K562 (cell line): ENCODE data around the gene CCDC9. TPM values are rescaled to one million over a fixed set of nuclear protein-coding genes. Genes with fewer than 3 reads are reported as not detected.

ENCODE experiments used
- CEBPG ChIP-seq, 3 experiments: fragments of 200-800 bp in 1 of 3; sonication (Bioruptor generic) in 1 of 3; sonication (generic) in 1 of 3; formaldehyde crosslinking in 1 of 3; IDR thresholded peaks in 2 of 3; conservative IDR thresholded peaks in 1 of 3; 2 replicates each; pipeline versions ENCODE4 v1.6.1 to v1.8.0; 2016 to 2022; ENCODE audit warnings: missing compliant biosample characterization in 2 of 3, missing genetic modification characterization in 2 of 3, mild to moderate bottlenecking in 1 of 3, missing genetic modification reagents in 1 of 3
- CHCHD3 ChIP-seq: fragments of 250-450 bp; sonication (Bioruptor Pico); IDR thresholded peaks from 2 replicates; pipeline ENCODE4 v2.1.2; 2022; ENCODE audit warnings: mild to moderate bottlenecking
- CHD1 ChIP-seq: fragments of 200-600 bp; sonication (generic); IDR thresholded peaks from one replicate; pipeline ENCODE4 v1.6.1; 2012; ENCODE audit warnings: mild to moderate bottlenecking, moderate library complexity, low read length, inconsistent platforms
- HOXB6 ChIP-seq: fragments of 250-450 bp; sonication (Bioruptor Pico); IDR thresholded peaks from 2 replicates; pipeline ENCODE4 v1.5.1; 2022; ENCODE audit warnings: mild to moderate bottlenecking, borderline replicate concordance
- KDM5B ChIP-seq: fragments of 200-600 bp; sonication (generic); IDR thresholded peaks from 2 replicates; pipeline ENCODE4 v1.6.1; 2012; ENCODE audit warnings: low read depth, mild to moderate bottlenecking, moderate library complexity, low read length, control low read depth, inconsistent platforms; ENCODE audit not compliant: insufficient replicate concordance
- MEF2D ChIP-seq: conservative IDR thresholded peaks from 2 replicates; pipeline ENCODE4 v1.6.1; 2016; ENCODE audit warnings: low read depth, missing genetic modification characterization, missing compliant biosample characterization
- MYC ChIP-seq, 2 experiments: fragments of 250-450 bp in 1 of 2; sonication (Bioruptor Pico) in 1 of 2; IDR thresholded peaks; 2 replicates each; pipeline versions ENCODE4 v1.5.1 to v1.6.1; 2012 to 2021; ENCODE audit warnings: low read depth in 2 of 2, borderline replicate concordance in 1 of 2, improper control_type of control experiment in 1 of 2, low read length in 1 of 2, mild to moderate bottlenecking in 1 of 2, moderate library complexity in 1 of 2
- NEUROD1 ChIP-seq: fragments of 150-350 bp; IDR thresholded peaks from 2 replicates; pipeline ENCODE4 v1.6.1; 2014; ENCODE audit warnings: borderline replicate concordance, low read length, low read depth; ENCODE audit not compliant: partially characterized antibody
- NFRKB ChIP-seq: fragments of 450-650 bp; IDR thresholded peaks from 2 replicates; pipeline ENCODE4 v1.6.1; 2016; ENCODE audit warnings: low read depth
- NR0B1 ChIP-seq: fragments of 450-650 bp; IDR thresholded peaks from one replicate; pipeline ENCODE4 v1.6.1; 2018; ENCODE audit warnings: mild to moderate bottlenecking, moderate library complexity; ENCODE audit not compliant: partially characterized antibody
- PCBP1 ChIP-seq: fragments of 200-400 bp; formaldehyde crosslinking; IDR thresholded peaks from 2 replicates; pipeline ENCODE4 v1.6.1; 2018; ENCODE audit warnings: mild to moderate bottlenecking, low read depth, low read length; ENCODE audit not compliant: poor library complexity, severe bottlenecking
- RBM39 ChIP-seq: fragments of 200-400 bp; formaldehyde crosslinking; optimal IDR thresholded peaks from 2 replicates; pipeline ENCODE3; 2018; ENCODE audit warnings: low read depth, low read length
- SAFB ChIP-seq: fragments of 200-400 bp; formaldehyde crosslinking; IDR thresholded peaks from 2 replicates; pipeline ENCODE4 v1.6.1; 2017; ENCODE audit warnings: low read depth, low read length, borderline replicate concordance
- XRCC4 ChIP-seq: IDR thresholded peaks from one replicate; pipeline ENCODE4 v1.6.1; 2011; ENCODE audit not compliant: insufficient read depth, insufficient read length; ENCODE audit errors: extremely low read depth
- ZBTB17 ChIP-seq: fragments of 450-650 bp; formaldehyde crosslinking; IDR thresholded peaks from 2 replicates; pipeline ENCODE4 v1.4.0; 2020; ENCODE audit warnings: mild to moderate bottlenecking
- ZFX ChIP-seq: sonication (generic); formaldehyde crosslinking; IDR thresholded peaks from 2 replicates; pipeline ENCODE4 v1.8.0; 2022; ENCODE audit warnings: mild to moderate bottlenecking, missing genetic modification reagents, moderate library complexity
- ZNF184 ChIP-seq: sonication (generic); formaldehyde crosslinking; IDR thresholded peaks from 2 replicates; pipeline ENCODE4 v1.5.0; 2020; ENCODE audit warnings: missing genetic modification reagents
- ZNF3 ChIP-seq: fragments of 250-450 bp; sonication (Bioruptor Pico); IDR thresholded peaks from 2 replicates; pipeline ENCODE4 v1.5.0; 2021; ENCODE audit warnings: mild to moderate bottlenecking, moderate library complexity
- ZNF561 ChIP-seq: fragments of 450-650 bp; formaldehyde crosslinking; conservative IDR thresholded peaks from 2 replicates; pipeline ENCODE4 v1.4.0; 2020; ENCODE audit warnings: mild to moderate bottlenecking, moderate library complexity
- ZNF77 ChIP-seq: fragments of 250-450 bp; sonication (Bioruptor Pico); IDR thresholded peaks from 2 replicates; pipeline ENCODE4 v1.5.0; 2020
- polyA plus RNA-seq, 8 experiments: library from polyadenylated mRNA; depleted of rRNA in 4 of 8; stranded (reverse) in 5 of 8; unstranded in 3 of 8; fragments of >200 nt; fragmentation: Nextera tagmentation in 2 of 8; fragmentation: Illumina TruSeq in 1 of 8; extraction: Ambion mirVana in 2 of 8; extraction: Trizol in 1 of 8; gene quantifications; 2 replicates each; pipeline versions ENCODE4 v1.2.1 to v1.2.3, GENCODE V29; 2011 to 2014; ENCODE audit warnings: inconsistent platforms in 1 of 8, missing spikeins in 1 of 8
- total RNA-seq, 7 experiments: library from RNA; depleted of rRNA in 6 of 7; stranded (reverse); fragments of >200 nt in 6 of 7; fragmentation: Illumina TruSeq in 2 of 7; extraction: Trizol in 2 of 7; gene quantifications; 2 replicates each; pipeline versions ENCODE4 v1.2.1 to v1.2.3, GENCODE V29; 2011 to 2021; ENCODE audit warnings: low replicate concordance in 1 of 7
- TF ChIP-seq, protein P1 (sequence below): fragments of 450-650 bp; formaldehyde crosslinking; conservative IDR thresholded peaks from 2 replicates; pipeline ENCODE4 v1.4.0; 2022; ENCODE audit warnings: mild to moderate bottlenecking, missing genetic modification characterization
- TF ChIP-seq, protein P2 (sequence below): fragments of 200-800 bp; sonication (Bioruptor generic); IDR thresholded peaks from 2 replicates; pipeline ENCODE4 v1.6.1; 2017; ENCODE audit warnings: missing genetic modification characterization, missing compliant biosample characterization

Gene CCDC9
- total and polyA plus RNA-seq, 9 of the 15 experiments (the other 6 are each of a cell fraction or from before 2014, with no cell fraction given): 0.23 to 38.6 (median 8.4) TPM

GRCh38 chr19:47226426-47227351 is 29.6 kb upstream of the CCDC9 start (continued):
- TF ChIP-seq, protein P1, sequence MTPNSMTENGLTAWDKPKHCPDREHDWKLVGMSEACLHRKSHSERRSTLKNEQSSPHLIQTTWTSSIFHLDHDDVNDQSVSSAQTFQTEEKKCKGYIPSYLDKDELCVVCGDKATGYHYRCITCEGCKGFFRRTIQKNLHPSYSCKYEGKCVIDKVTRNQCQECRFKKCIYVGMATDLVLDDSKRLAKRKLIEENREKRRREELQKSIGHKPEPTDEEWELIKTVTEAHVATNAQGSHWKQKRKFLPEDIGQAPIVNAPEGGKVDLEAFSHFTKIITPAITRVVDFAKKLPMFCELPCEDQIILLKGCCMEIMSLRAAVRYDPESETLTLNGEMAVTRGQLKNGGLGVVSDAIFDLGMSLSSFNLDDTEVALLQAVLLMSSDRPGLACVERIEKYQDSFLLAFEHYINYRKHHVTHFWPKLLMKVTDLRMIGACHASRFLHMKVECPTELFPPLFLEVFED: peak; percentile 66; the same call in 1 of the 2 replicates
- TF ChIP-seq CHCHD3 (CRISPR knock-in tag) (no peak), NR0B1 (no peak), ZFX (peak; percentile 72), ZNF561 (CRISPR knock-in tag) (no peak), XRCC4 (no peak), ZBTB17 (CRISPR knock-in tag) (no peak; the same call in 1 of the 2 replicates), CHD1 (peak; percentile 95), HOXB6 (CRISPR knock-in tag) (peak; percentile 2; the same call in 1 of the 2 replicates), SAFB (peak; percentile 18; the same call in 1 of the 2 replicates), ZNF77 (no peak), PCBP1 (peak; percentile 99), KDM5B (peak; percentile 93), NFRKB (peak; percentile 86; the same call in 1 of the 2 replicates), ZNF3 (CRISPR knock-in tag) (no peak), RBM39 (peak; percentile 53), NEUROD1 (no peak), MEF2D (peak; percentile 27; the same call in 1 of the 2 replicates), MYC (IDR thresholded peaks at IDR 0.05; ENCODE audit: low read depth, low read length) (peak; percentile 7), MYC (CRISPR knock-in tag; IDR thresholded peaks at IDR 0.05; ENCODE audit: borderline replicate concordance, low read depth) (peak; percentile 86; the same call in 1 of the 2 replicates), CEBPG (CRISPR knock-in tag; IDR thresholded peaks at IDR 0.05) (0 out of 2 replicates have a peak, but pooled peaks have one; percentile 37), CEBPG (tag; conservative IDR thresholded peaks at IDR 0.05 in 1 of 2, IDR thresholded peaks at IDR 0.05 in 1 of 2) (no peak), ZNF184 (no peak)
- TF ChIP-seq, protein P2, sequence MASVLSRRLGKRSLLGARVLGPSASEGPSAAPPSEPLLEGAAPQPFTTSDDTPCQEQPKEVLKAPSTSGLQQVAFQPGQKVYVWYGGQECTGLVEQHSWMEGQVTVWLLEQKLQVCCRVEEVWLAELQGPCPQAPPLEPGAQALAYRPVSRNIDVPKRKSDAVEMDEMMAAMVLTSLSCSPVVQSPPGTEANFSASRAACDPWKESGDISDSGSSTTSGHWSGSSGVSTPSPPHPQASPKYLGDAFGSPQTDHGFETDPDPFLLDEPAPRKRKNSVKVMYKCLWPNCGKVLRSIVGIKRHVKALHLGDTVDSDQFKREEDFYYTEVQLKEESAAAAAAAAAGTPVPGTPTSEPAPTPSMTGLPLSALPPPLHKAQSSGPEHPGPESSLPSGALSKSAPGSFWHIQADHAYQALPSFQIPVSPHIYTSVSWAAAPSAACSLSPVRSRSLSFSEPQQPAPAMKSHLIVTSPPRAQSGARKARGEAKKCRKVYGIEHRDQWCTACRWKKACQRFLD: peak; percentile 90; the same call in 1 of the 2 replicates
